Sigmoid colon (tissue), 3 donors: Measurements from ENCODE around the gene IDNK.

Experiments used
- POLR2A ChIP-seq, 2 donors: fragments of 450-650 bp; IDR thresholded peaks; one replicate each; pipeline ENCODE4 v1.6.1; 2016; ENCODE audit warnings: antibody characterized with exemption in 2 of 2, mild to moderate bottlenecking in 2 of 2, moderate library complexity in 2 of 2
- TF ChIP-seq, protein P1 (sequence below), 4 experiments: fragments of 450-650 bp in 3 of 4; fragments of 200-600 bp in 1 of 4; IDR thresholded peaks; one replicate each; pipeline ENCODE4 v1.5.1; 2016 to 2019; ENCODE audit warnings: antibody characterized with exemption in 4 of 4, mild to moderate bottlenecking in 3 of 4, moderate library complexity in 2 of 4

DNA sequence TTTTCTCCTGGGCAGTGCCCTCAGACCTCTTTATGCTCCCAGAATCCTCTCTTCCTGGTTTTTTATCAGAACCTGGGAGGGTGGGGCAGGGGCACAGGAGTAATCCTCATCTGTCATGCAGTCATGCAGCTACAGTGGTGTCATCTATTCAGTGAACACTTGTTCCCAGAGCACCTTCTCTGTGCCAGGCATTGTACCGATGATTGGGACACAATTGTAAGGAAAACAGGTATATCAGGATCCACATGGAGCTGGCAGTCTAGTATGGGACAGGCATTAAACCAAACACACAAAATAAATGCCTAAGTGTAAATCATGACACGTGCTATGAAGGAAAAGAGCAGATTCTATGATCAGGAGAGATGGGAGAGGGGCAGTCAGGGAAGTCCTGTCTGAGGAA, 21.5 kb upstream of the IDNK start:
- no peak for TF ChIP-seq POLR2A (IDR thresholded peaks at IDR 0.05)
- TF ChIP-seq, protein P1, sequence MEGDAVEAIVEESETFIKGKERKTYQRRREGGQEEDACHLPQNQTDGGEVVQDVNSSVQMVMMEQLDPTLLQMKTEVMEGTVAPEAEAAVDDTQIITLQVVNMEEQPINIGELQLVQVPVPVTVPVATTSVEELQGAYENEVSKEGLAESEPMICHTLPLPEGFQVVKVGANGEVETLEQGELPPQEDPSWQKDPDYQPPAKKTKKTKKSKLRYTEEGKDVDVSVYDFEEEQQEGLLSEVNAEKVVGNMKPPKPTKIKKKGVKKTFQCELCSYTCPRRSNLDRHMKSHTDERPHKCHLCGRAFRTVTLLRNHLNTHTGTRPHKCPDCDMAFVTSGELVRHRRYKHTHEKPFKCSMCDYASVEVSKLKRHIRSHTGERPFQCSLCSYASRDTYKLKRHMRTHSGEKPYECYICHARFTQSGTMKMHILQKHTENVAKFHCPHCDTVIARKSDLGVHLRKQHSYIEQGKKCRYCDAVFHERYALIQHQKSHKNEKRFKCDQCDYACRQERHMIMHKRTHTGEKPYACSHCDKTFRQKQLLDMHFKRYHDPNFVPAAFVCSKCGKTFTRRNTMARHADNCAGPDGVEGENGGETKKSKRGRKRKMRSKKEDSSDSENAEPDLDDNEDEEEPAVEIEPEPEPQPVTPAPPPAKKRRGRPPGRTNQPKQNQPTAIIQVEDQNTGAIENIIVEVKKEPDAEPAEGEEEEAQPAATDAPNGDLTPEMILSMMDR (IDR thresholded peaks at IDR 0.05), result no peak
